HEK293 (cell line): ENCODE data around the gene TMEM187.

Experiments
- CTCF ChIP-seq: fragments of 450-650 bp; formaldehyde crosslinking; IDR thresholded peaks from 2 replicates; pipeline ENCODE4 v1.5.1; 2016; ENCODE audit warnings: missing biosample characterization, missing genetic modification characterization
- EGR2 ChIP-seq: fragments of 450-650 bp; formaldehyde crosslinking; IDR thresholded peaks from 2 replicates; pipeline ENCODE4 v1.5.1; 2016; ENCODE audit warnings: low read depth, missing biosample characterization, missing genetic modification characterization
- ZBTB11 ChIP-seq: fragments of 450-650 bp; formaldehyde crosslinking; conservative IDR thresholded peaks from 2 replicates; pipeline ENCODE4 v1.5.1; 2016; ENCODE audit warnings: low read depth, missing biosample characterization, missing genetic modification characterization
- ZNF501 ChIP-seq: fragments of 450-650 bp; formaldehyde crosslinking; IDR thresholded peaks from 2 replicates; pipeline ENCODE4 v1.5.1; 2016; ENCODE audit warnings: missing biosample characterization, missing genetic modification characterization

- TF ChIP-seq ZBTB11 (tag by site-specific recombination) (no peak), ZNF501 (tag by site-specific recombination) (0 out of 2 replicates have a peak, but pooled peaks have one; percentile 29), CTCF (tag by site-specific recombination) (0 out of 2 replicates have a peak, but pooled peaks have one; percentile 23), EGR2 (tag by site-specific recombination) (no peak)
Observed at GRCh38 chrX:154019633-154020528, 47.3 kb downstream of the TMEM187 start, which contains the start of gene IRAK1.
